ENCODE data around the gene ATP5F1E.

Gene ATP5F1E

DNA sequence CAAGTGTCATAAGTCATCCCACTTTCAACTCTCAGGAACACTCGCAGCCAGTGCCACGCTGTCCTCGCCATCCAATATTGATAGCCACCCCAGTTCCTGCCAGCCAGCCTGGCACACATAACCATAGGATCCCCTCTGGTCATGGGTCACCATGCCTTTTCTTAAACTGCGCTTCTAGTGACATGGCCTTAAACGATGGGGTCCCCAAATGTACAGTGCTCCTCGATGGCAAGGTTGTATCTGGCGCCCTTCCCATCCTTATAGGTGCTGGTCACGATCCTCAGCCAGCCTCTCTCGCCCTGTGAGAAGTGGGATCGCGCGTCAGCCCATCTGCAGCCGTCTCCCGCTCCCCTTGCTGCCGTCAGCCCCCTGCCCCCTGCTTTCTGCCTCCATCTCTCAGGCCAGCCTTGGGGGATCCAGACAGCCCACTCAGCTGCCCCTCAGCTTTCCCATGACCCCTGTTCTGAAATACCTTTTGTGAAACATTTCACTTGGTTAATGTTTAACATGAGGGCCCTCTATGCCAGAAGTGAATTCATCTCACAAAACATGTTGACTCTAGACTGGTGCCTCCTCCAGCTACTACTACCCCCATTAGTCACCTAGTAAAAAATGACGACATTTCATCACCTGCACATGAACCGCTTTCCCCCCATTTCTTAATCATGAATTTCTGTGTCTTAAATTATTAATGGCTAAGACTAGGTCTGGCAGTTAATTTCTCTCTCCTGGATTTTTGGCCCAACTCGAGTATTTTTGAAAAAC lies 36.5 kb downstream of the ATP5F1E start:
- no peaks in the 10 kb centered on the region for H3K9me3 Mint-ChIP-seq
- H3K4me1 Mint-ChIP-seq = no peaks in the 10 kb centered on the region
- no peaks in the 10 kb centered on the region for H3K27me3 Mint-ChIP-seq (ENCODE audit: low read depth, poor library complexity)
- H3K27ac Mint-ChIP-seq = peak overlapping the region; percentile 93
- peaks cover 64% of the 10 kb centered on the region for H3K36me3 Mint-ChIP-seq (ENCODE audit: low read depth)
- TF ChIP-seq, protein P1, sequence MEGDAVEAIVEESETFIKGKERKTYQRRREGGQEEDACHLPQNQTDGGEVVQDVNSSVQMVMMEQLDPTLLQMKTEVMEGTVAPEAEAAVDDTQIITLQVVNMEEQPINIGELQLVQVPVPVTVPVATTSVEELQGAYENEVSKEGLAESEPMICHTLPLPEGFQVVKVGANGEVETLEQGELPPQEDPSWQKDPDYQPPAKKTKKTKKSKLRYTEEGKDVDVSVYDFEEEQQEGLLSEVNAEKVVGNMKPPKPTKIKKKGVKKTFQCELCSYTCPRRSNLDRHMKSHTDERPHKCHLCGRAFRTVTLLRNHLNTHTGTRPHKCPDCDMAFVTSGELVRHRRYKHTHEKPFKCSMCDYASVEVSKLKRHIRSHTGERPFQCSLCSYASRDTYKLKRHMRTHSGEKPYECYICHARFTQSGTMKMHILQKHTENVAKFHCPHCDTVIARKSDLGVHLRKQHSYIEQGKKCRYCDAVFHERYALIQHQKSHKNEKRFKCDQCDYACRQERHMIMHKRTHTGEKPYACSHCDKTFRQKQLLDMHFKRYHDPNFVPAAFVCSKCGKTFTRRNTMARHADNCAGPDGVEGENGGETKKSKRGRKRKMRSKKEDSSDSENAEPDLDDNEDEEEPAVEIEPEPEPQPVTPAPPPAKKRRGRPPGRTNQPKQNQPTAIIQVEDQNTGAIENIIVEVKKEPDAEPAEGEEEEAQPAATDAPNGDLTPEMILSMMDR (IDR thresholded peaks at IDR 0.05) = no peak
- H3K4me3 Mint-ChIP-seq = no peak overlapping the region
- no peak for DNase-seq

DNA sequence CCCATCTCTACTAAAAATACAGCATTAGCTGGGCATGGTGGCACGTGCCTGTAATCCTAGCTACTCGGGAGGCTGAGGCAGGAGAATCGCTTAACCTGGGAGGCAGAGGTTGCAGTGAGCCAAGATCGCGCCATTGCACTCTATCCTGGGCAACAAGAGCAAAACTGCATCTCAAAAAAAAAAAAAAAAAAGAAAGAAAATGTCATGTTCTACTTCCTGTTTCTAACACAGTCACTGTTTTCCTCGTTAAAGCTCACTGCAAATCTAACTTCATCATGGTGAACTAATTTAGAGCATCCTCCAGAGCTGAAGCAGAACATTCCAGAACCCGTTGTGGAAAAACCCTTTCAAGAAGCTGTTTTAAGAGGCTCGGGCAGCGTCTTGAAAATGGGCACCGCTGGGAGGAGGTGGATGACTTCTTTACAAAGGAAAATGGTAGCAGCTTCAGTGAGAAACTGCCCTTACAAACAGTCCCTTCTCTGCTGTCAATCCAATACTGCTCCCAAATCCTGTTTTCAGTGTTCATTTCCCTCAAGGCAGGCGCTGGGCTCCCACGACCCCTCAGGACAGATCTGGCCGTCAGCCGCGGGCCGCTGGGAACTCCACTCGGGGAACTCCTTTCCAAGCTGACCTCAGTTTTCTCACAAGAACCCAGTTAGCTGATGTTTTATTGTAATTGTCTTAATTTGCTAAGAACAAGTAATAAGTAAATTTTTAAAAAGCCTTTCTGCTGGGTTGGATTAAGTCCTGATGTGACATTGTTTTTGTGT lies 37.6 kb downstream of the ATP5F1E start:
- peaks cover 67% of the 10 kb centered on the region for H3K36me3 Mint-ChIP-seq (ENCODE audit: low read depth)
- H3K27me3 Mint-ChIP-seq (ENCODE audit: low read depth, poor library complexity) = no peaks in the 10 kb centered on the region

DNA sequence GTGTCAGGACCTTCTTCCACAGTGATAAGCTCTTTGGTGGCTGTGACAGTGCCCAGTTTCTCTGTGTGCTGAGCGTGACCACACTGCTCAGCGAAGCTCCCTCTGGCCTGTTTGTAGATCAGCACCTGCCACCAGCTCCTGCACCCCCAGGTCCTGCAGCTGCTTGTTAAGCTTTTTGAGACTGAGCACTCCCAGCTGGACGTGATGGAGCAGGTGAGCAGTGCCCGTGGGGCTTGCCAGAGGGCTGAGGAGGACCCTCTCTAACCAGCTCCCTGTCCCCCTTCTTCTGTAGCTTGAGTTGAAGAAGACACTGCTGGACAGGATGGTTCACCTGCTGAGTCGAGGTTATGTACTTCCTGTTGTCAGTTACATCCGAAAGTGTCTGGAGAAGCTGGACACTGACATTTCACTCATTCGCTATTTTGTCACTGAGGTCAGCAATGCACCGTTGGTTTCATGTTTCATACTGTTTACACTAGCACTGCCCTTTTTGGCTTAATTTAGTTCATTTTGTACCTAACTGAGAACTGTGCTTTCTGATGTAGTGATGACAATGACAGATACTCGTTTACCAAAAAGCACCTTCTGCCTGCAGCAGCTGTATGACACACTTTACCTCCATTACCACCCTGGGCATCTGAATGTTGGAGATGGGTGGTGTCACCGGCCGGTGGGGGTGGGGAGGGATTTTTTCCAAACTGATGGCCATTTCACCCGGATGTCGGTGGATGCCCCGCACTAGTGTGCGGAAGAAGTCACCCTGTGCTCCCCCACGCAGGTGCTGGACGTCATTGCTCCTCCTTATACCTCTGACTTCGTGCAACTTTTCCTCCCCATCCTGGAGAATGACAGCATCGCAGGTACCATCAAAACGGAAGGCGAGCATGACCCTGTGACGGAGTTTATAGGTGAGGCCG lies 38.5 kb downstream of the ATP5F1E start:
- no peak for DNase-seq
- Mint-ChIP-seq H3K27me3 (ENCODE audit: low read depth, poor library complexity) (no peaks in the 10 kb centered on the region), H3K4me1 (no peaks in the 10 kb centered on the region), H3K9me3 (no peaks in the 10 kb centered on the region), H3K36me3 (ENCODE audit: low read depth) (peaks cover 74% of the 10 kb centered on the region), H3K27ac (peak overlapping the region; percentile 19), H3K4me3 (no peak overlapping the region)
- TF ChIP-seq, protein P1 (IDR thresholded peaks at IDR 0.05) = no peak

More for the DNA sequence above, 37.6 kb downstream of the ATP5F1E start:
- H3K9me3 Mint-ChIP-seq = no peaks in the 10 kb centered on the region
- H3K27ac Mint-ChIP-seq = peak overlapping the region; percentile 93
- no peaks in the 10 kb centered on the region for H3K4me1 Mint-ChIP-seq
- TF ChIP-seq, protein P1 (IDR thresholded peaks at IDR 0.05) = no peak
- H3K4me3 Mint-ChIP-seq = no peak overlapping the region
- DNase-seq = no peak

DNA sequence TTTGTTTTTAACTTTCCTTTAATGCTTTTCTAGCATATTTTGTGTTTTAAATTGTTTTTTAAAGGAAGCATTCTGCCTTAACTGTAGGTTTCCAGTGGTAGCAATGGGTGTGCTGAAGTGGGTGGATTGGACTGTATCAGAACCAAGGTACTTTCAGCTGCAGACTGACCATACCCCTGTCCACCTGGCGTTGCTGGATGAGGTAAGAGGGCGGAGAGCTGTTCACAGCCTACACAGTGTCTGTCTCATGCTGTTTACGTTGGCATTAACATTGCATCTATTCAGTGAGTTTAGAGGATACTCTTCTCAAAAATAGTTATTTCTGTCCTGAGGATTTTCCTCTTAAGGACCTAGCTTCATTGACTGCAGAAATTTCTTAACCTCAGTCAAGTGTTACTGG lies 39.2 kb downstream of the ATP5F1E start:
- TF ChIP-seq, protein P1 (IDR thresholded peaks at IDR 0.05) = no peak
- H3K9me3 Mint-ChIP-seq = no peaks in the 10 kb centered on the region
- H3K36me3 Mint-ChIP-seq (ENCODE audit: low read depth) = peaks cover 74% of the 10 kb centered on the region
- no peaks in the 10 kb centered on the region for H3K4me1 Mint-ChIP-seq
- H3K27ac Mint-ChIP-seq = no peak overlapping the region
- no peaks in the 10 kb centered on the region for H3K27me3 Mint-ChIP-seq (ENCODE audit: low read depth, poor library complexity)
- H3K4me3 Mint-ChIP-seq = no peak overlapping the region
- no peak for DNase-seq

- Mint-ChIP-seq H3K27ac (peak overlapping the region; percentile 72), H3K4me1 (peaks cover 4% of the 10 kb centered on the region), H3K27me3 (ENCODE audit: low read depth, poor library complexity) (no peaks in the 10 kb centered on the region), H3K4me3 (no peak overlapping the region), H3K36me3 (ENCODE audit: low read depth) (peaks cover 75% of the 10 kb centered on the region), H3K9me3 (no peaks in the 10 kb centered on the region)
- TF ChIP-seq, protein P1 (IDR thresholded peaks at IDR 0.05) = no peak
- no peak for DNase-seq
These were observed 40.4 kb downstream of the ATP5F1E start for GRCh38 chr20:58991715-58992114.
